WI38 (cell line): Measurements from ENCODE around the gene HS3ST3A1.

Source experiments
- H3K4me3 ChIP-seq: 2 replicates; pipeline ENCODE4 v1.5.1; 2011; ENCODE audit warnings: low read depth, mild to moderate bottlenecking, control low read depth, low read length
- CTCF ChIP-seq: IDR thresholded peaks from 2 replicates; pipeline ENCODE4 v1.5.1; 2012; ENCODE audit warnings: low read depth, mild to moderate bottlenecking, control low read depth, low read length

HS3ST3A1 gene

DNA sequence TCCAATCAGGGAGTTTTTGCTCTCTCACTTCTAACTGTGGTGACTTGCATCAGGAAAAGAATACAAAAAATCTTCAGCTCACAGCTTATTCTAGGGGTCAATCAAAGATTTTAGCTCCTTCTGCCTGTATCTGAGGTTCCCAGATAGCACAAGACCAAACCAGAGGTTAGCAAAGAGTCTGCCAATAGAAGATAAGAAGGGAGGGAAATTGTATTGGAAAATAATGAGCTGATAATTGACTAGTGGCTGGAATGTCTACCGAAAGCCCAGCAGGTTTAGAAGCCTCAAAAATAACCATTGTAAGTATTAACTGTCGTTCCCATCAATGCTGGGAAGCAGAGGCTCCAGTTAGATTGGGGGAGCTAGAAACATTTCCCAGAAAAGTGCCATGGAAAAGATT, 26.3 kb downstream of the HS3ST3A1 start:
- TF ChIP-seq CTCF: no peak

DNA sequence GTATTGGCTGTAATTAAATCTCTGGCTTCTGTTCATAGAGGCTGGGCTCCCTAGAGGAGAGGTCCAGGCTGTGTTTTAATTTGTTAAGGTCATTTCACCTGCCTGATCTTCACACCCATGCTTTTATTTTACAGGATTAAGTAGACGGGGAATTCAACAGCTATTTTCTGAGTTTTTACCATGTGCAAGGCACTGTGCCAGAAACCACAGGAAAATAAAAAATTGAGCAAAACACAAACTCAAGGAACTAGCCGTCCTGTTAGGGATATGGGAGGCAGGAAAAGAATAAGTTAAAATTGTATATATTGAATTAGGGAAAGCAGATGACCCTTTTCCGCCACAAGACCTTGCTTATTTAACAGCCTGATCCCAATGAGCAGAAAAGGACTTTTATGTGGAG, 29.1 kb downstream of the HS3ST3A1 start:
- no peak overlapping the region for H3K4me3 ChIP-seq
- TF ChIP-seq CTCF: no peak

More for the DNA sequence above, 26.3 kb downstream of the HS3ST3A1 start:
- no peak overlapping the region for H3K4me3 ChIP-seq

- TF ChIP-seq CTCF: no peak
Measured at GRCh38 chr17:13569398-13570123, 32.2 kb downstream of the HS3ST3A1 start.

DNA sequence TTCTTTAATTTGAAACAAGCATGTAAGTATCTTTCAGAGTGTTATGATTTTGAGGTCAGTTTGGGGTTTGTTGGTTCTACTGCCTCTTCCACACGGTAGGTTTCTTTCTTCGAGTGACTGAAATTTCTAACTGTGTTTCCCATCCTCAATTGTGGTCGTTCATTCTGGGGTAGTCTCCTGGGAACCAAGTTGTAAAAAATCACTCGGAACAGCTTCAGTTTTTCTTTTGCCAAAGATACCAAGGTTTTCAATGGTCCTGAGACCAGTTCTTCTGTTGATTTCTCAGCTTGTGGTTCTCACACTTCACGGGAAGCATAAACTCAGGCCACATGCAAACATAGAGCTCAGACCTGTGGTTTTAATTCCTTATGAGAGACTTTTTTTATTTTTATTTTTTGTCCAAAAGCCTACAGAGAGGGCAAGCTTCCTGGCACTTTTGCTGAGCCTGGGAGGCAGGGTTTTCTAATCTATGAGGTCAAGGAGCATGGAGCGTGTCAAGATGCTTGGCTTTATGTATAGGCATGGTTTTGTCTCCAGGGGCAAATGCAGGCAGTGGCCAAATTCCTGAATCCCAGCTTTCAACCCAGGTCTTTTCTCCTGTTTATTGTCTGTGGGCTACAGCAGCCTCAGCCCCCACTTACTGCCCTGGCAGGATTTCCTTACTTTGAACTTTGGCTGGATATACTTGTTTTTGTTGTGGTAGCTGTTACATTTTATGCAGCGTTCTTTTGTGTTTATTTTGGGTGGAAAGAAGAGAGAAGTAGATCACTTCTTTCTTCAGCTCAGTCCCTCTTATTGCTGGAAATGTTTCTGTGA, 32.9 kb downstream of the HS3ST3A1 start:
- no peak for TF ChIP-seq CTCF
- no peak overlapping the region for H3K4me3 ChIP-seq

More at GRCh38 chr17:13569398-13570123, 32.2 kb downstream of the HS3ST3A1 start:
- no peak overlapping the region for H3K4me3 ChIP-seq

GRCh38 chr17:13563866-13564265, 37.9 kb downstream of the HS3ST3A1 start:
- H3K4me3 ChIP-seq: no peak overlapping the region
- TF ChIP-seq CTCF: no peak

DNA sequence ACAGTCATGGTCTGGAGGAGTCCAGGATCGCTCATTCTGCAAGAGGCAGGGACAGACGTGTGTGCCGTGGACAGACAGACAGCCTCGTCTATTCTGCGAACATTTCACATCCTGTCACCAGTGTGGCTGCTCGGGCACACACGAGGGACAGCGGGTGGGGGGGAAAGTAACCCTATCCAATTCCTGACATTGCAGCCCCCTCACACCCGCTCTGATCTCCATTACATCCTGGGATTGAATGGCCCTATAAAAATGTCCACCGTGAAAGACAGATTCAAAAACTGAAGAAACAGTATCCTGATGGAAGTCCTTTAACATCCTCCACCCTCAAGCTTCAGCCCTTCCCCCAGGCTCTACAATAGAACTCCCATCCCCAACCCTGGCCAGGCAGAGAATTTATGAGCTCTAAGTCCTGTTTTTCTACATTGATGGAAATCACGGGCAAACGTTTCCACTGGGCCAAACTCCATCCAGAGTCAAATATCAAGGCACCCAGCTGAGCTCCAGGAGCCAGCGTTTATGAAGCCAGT, 39.4 kb downstream of the HS3ST3A1 start:
- TF ChIP-seq CTCF: no peak
- peak overlapping the region; percentile 46 for H3K4me3 ChIP-seq
